NCI-H82 treated with DMSO at 0.1 percent for 48 hours (cell line): ENCODE results near the gene PODN.
A peak's percentile ranks its signal among the peaks of the same experiment; 100 is the strongest.

Experiments used
- DNase-seq: peaks from one replicate; lab custom pipeline; 2025; ENCODE audit not compliant: unreplicated experiment; lab: John Stamatoyannopoulos, UW

The PODN gene

DNA sequence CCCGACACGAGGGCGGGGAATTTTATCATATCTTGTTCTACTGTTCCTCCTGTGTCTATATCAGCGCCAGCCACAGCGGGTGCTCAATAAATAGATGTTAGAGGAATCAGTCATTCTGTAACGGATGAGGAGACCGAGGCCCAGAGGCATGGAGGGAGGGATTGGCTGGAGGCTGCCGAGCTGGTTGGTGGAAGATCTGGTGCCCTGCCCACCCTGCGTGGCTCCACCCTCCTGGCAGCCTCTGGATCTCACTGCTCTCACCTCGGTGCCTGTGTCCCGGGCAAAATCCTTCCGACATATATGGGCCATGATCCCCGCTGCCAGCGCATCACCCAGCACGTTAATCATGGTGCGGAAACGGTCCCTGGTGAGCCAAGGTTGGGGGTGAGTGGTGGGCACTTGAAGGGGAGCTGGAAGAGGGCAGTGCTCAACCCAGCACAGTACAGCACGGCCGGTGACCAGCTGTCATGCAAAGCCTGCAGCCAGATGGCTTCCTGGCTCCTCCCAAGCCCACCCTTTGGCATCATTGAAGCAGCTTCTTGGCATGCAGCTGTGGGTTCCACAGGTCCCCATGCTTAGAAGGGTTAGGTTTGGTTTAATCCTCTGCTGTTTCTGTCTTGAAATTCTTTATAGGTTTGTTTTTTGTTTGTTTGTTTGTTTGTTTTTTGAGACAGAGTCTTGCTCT, 26.7 kb downstream of the PODN start:
- peak; percentile 19 for DNase-seq

GRCh38 chr1:53089478-53090226, 27.6 kb downstream of the PODN start:
- no peak for DNase-seq

GRCh38 chr1:53090227-53091147, 28.5 kb downstream of the PODN start:
- DNase-seq = no peak

DNA sequence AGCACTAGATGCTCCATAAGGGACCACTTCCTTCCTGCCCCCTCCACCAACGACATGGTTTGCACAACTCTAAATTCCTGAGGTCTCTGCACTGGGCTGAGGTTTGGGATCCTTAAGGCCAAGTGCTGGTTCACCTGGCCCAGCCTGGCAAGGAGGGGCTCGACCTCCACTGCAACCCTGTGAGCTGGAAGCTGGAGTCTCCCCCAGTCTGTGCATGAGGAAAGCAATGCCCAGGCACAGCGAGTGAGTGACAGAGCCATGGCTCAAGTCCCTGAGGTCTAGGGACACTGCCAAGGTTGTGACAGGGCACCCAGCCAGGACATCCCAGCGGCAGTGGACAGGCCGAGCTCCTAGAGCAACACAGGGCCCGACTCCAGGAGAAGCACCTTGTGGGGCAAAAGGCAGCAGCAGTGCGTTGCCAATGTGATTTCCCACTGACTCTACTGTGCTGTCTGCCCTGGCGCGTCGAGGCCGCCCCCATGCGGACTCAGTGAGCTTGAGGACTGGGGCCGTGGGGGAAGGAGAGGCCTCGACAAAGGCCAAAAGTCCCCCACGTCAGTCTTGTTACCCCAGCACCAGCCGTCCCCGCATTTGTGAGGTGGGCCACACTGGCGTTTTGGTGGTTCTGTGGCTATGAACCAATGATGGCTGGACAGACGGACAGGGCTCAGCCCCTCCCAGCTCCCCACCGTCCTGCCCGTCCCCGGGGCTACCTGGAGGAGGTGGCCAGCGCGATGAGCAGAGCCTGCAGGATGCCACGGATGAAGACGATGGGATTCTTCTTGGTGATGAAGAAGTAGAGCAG, 30.0 kb downstream of the PODN start:
- DNase-seq = no peak

- DNase-seq = no peak
These were observed 30.8 kb downstream of the PODN start for GRCh38 chr1:53092659-53093450.

DNA sequence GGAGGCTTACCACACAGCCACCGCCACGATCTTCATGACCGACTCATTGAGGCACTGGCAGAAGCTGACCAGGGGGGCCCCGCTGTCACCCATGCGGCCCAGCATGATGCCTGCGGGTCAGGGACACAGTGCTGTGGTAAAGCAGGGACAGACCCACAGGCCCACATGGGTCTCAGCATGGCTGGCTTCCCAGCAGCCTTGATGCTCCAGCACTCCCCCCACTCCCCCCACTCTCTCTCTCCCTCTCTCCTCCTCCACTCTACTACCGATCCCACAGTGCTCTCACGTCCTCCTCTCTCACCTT, 31.4 kb downstream of the PODN start:
- DNase-seq = no peak

- no peak for DNase-seq
These were observed 31.9 kb downstream of the PODN start for GRCh38 chr1:53093778-53094532.

- no peak for DNase-seq
These were observed 32.5 kb downstream of the PODN start for GRCh38 chr1:53094533-53094919.

- DNase-seq = no peak
These were observed 42.4 kb downstream of the PODN start for GRCh38 chr1:53104289-53104913.

GRCh38 chr1:53107090-53107489, 45.1 kb downstream of the PODN start:
- DNase-seq = no peak

DNA sequence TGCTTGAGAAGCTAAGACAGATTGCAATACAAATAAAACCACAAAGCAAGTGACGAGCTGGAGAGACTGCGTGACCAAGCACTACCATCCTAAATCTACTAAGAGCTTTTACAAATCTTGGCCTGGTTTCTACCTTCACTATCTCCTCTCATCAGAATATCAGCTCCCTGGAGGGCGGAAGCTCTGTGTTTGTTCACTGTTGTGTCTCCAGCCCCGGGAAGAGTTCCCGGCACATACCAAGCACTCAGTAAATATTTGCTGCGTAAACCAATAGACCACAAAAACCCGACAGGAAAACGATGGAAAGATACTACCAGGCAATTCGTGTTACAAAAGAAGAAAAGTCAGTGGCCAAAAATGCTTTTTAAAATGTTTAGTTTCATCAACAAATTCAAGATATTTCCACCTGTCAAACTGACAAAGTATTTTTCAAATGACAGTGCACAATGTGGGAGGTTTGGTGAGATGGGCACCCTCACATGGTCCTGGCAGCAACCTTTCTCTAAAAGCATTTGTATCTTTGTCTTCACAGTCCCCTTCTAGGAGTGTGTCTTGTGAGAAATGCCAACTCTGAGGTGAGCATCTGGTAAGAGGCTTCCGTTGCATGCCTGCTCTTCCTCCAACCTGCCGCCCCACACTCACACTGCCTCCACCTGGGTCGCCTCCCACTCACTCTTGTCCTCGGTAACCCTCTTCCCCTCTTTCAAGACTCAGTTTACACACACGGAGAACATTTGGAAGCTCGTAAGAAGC, 45.7 kb downstream of the PODN start:
- DNase-seq = no peak

DNA sequence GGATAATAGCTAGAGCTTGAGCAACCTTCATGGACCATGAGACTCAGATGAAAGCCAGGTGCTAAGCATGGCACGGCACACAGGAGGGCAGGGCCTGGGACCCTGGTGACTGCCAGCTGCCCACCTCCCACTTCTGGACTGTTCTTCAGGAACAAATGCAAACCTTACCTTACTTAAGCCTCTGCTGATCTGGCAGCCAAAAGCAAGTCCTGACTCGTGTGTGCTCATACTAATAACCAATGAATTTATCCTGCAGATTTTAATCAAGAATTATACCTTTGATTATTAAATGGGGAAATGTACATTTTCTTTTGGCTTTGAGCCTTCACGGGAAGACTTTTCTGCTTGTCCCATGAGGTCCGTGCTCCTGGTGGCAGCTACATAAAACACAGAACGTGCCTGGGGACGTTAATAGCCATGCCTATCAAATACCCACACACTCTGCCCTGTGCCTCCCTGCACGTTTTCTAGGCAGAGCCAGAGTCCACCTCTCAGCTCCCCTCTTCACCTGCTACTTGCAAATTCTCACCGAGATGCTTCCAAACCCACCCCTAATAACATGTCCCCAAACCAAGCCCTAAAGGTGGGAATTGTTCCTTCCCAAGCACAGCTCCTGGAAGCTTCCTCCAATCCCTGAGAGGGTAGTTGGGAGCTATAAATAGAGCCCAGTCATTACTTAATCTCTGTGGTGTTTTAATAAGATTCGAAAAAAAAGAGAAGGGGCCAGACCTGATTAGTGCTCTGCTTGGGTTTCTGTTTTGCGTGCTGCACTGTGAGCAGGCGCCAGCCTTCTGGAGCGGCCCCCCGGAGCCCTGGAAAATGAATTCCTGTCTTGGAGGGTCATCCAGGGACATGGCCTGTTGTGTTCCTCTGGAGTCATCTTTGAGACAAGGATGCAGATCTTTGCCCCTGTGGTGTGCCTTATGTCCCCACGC, 46.9 kb downstream of the PODN start:
- DNase-seq = peak; percentile 84

GRCh38 chr1:53110370-53111072, 48.5 kb downstream of the PODN start:
- DNase-seq = no peak

DNA sequence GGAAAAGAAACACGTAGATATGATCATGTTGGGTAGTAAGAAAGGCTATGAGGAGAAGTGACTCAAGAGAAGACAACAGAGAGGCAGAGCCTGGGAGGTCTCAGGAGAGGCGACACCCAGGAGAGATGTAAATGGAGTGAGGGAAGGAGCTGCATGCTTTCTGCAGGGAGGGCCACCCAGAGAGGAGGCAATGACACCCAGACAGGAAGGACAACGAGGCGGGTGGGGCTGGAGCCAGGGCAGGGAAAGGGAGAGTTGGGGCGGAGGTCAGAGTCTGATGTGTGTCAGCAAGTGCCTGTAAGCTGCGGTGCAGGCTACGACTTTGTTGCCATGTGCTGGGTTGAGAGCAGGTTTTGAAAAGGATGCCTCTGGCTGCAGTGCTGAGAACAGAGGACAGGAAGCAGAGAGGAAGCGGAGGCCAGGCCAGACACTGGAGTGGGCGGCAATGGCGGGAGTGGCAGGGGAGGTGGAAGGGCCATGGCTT, 49.1 kb downstream of the PODN start:
- DNase-seq = no peak

DNA sequence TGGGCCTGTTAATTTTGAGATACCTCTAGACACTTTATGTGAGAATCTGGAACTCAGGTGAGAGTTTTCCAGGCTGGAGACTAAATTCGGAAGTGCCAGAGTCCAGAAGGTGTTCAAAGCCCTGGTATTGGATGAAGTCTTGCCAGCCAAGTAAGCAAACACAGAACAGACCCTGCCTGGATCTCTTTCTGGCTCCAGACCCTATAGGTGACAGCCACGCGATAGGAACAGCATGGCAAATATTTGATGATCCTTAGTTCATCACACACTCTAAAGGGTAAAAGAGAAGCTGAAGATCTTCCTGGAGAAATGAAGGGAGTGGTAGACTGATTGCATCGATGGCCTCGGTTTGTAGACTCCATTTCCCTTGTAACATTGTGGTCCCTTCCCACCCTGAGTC, 49.7 kb downstream of the PODN start:
- DNase-seq = no peak

DNA sequence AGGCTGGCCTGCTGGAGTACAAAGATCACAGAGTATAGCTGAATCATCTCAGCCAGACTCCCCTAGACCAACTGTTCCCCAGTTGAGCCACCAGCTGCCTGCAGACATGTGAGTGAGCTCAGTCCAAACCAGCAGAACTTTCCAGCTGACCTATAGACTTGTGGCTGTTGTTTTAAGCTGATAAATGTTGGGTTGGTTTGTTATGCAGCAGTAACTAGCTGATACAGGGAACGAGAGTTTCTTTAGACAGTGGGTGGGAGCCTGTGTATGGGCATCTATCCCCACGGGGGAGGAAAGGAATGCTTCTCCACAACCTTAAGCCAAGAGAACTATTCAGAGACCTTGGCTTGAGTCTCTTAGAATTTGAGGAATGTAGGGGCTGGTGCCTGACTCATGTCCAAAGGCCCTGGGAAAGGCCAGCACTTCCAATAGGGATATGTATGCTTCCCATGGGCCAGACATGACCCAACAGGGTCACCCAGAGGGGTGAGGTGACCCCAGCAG, 50.3 kb downstream of the PODN start:
- DNase-seq = no peak
